ENCODE data around the gene KLHL18.
"Not testable (repeated sequence)": the region's sequence is repeated elsewhere in the genome, so short reads cannot be mapped to it uniquely, and the experiment has no call there.

The KLHL18 gene

DNA sequence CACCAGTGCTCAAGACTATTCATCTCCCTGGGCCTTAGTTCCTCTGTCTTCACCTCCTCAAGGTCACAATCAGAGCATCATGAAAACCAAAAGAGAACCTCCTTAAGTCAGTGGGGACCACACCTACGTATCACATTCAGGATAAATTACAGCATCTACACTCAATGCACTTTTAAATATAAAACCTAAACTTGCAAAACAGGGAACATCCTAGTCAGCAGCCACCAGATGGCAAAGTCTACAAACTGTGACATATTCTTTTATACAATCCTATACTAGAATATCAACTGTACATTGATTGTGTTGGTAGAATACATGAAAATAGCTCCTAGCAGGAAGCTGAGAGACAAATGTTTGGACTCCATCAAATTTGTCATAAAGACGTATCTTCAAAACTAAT lies 8.1 kb upstream of the KLHL18 start:
- no peak for DNase-seq (ENCODE audit: low read depth)

DNA sequence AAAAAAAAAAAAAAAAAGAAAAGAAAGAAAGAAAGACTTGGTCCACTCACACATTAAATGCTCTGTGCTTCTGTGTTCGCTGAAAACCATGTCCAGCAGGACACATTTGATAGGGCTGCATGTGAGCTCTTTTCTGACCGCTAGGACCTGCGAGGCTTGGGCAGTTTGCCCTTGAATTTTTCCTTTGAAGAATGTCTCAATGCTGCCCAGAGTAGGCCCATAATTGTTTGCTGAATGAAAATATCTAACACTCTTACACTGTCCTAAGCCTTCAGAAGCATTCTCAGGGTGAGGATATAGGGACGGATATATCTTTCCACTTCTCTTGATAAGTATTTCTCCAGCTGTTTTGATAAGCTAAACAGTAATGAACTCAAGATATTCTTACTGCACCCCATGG lies 6.2 kb upstream of the KLHL18 start:
- DNase-seq (ENCODE audit: low read depth) = no peak

DNA sequence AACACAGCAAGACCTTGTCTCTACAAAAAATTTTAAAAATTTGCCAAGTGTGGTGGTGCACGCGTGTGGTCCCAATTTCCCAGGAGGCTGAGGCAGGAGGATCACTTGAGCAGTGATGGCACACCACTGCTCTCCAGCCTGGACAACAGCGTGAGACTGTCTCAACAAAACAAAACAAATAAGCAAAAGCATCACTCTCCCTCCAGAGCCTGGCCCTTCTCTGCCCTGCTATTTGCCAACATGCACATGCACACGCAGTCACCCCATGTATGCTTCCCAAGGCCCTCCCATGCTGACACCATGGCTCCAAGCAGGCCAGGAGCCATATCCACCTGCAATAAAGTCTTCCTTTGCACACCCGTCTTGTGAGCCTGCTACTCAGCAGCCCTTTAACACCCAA lies 2.2 kb upstream of the KLHL18 start:
- no peak for DNase-seq (ENCODE audit: low read depth)

DNA sequence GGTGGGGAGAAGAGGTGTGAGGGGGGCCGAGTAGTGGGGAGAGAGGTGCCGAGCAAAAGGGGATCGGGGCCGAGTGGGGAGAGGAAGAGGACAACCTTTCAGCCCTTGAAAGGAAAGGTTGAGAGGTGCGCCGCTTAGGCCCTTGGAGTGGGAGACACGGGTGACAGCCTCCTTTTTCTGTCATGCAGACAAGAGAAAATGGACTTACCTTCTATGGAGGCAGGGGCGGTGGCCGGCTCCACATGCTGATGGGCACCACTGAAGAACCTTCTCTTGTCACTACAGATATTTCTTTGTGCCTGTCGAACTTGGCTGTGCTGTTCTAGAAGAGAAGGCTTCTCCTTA lies 421 bp downstream of the KLHL18 start:
- DNase-seq (ENCODE audit: low read depth) = peak; percentile 12

DNA sequence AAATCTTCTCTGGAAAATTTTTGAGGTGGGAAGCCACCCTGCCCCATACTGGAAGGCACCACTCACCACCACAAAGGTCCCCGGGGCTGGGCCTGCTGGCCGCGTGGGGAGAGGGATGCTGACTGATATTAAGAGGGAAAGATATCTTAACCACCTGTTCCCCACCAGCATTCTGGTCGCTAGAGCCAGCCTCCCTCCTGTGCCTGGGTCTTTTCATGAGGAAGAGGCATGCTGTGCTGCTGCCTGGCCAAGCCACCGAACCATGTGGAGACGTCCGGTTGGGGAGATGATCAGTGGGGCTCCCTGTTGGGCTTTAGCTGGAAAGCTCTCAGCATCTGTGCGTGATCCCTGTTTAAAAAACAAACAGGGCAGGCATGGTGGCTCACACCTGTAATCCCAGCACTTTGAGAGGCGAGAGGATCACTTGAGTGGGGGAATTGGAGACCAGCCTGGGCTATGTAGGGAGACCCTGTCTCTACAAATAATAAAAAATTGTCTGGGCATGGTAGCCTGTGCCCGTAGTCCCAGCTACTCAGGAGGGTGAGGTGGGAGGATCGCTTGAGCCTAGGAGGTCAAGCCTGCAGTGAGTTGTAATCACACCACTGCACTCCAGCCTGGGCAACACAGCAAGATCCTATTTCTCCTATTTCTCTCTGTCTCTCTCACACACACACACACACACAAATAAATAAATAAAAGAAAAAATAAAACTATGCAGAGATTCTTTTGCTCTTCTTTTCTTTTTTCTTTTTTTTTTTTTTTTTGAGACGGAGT lies 1.0 kb downstream of the KLHL18 start:
- DNase-seq (ENCODE audit: low read depth) = peak; percentile 28

DNA sequence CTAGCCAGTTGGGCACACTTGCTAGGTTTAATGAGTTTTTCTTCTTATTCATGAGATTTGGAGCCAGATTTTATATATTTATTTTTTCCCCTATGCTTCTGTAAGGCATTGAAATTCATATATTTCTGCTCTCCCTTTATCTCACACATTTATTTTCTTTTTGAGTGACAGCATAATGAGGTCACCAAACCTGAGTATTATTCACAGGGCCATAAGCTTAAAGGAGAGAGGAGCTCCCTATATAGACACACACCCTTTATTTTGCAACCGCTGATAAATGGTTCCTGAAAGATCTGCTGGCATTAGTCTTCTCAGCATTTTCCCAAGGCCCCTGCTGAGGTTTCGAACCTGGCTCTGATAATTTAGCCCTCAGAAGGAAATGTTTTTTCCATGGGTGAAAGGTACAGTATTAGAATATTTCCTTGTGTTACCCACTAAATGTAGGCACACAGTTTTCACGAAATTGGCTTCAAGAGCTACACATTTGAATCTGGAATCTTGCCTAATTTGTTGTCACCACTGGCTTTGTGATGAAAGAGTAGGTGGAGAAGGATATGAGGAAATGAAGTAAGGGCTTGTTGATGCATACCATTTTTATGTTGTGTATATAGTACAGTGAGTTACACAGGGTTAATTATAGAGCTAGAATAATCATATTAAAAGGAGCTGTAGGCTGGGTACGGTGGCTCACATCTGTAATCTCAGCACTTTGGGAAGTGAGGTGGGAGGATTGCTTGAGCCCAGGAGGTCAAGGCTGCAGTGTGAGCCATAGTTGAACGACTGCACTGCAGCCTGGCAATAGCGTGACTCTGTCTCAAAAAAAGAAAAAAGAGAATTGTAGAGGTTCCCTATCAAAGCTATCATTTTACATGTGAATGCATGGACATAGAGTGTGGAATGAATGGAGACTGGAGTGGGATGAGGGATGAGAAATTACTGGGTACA lies 6.5 kb downstream of the KLHL18 start:
- DNase-seq (ENCODE audit: low read depth) = no peak

DNA sequence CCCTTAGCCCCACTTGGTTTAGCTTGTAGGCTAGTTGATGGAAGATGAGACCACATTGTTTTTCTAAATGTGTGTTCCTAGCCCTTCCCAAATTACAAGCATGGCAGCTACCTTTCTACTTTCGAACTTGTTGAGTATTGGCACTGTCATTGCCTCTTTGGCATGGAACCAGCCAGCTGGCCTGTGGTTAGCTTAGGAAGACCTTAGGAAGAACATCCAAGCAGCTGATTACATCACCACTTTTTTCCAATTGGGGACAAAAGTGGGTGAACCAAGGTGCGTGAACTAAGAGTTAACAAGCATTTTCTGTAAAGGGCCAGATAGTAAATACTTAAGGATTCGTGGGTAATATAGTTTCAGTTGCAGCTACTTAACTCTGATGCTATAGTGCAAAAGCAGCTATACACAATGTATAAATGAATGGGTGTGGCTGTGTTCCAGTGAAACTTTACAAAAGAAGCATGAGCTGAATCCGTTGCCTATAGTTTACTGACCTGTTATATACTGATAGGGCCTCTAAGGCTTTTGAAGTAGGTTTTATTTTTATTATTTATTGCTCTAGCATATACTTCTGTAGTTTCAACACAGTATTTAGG lies 8.5 kb downstream of the KLHL18 start:
- no peak for DNase-seq (ENCODE audit: low read depth)

DNA sequence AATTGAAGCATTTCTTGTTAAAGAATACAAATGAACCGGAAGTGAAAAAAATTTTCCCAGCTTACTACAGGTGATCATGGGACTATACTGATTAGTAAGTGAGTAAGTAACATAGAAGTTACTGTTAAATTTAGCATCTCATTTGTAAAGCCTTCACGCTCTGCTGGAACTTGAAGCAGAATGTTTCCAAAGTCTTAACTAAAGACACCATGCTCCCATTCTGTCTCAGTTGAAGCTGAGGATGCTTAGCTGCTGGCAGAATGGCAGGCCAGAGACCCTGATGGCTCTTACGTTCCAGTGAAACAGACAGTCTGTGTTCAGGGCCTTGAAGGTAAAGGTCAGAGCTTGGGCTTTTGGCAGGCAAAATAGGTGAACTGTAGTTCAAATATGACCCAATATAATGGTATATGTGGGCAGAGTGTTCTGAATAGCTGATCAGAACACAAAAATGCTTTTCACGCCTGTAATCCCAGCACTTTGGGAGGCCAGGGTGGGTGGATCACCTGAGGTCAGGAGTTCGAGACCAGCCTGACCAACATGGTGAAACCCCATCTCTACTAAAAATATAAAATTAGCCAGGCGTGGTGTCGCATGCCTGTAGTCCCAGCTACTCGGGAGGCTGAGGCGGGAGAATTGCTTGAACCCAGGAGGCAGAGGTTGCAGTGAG lies 9.1 kb downstream of the KLHL18 start:
- not testable (repeated sequence) for DNase-seq (ENCODE audit: low read depth)

DNA sequence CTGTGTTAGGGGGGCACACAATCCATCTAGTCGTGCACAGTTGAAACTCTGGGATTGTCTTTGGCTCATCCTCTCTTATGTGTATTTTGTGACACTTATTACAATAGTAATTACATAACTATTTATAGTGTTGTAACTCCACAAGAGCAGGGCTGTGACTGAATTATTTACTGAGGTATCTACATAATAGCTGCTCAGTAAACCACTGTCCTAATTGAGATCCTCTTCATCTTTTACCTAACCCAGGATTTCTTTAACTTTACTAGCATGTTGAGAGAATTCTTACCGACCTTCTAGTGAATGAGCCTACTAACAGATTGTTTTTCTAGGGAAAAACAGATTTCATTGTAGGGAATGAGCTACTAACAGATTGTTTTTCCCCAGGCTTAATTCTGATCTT lies 11.1 kb downstream of the KLHL18 start:
- no peak for DNase-seq (ENCODE audit: low read depth)

DNA sequence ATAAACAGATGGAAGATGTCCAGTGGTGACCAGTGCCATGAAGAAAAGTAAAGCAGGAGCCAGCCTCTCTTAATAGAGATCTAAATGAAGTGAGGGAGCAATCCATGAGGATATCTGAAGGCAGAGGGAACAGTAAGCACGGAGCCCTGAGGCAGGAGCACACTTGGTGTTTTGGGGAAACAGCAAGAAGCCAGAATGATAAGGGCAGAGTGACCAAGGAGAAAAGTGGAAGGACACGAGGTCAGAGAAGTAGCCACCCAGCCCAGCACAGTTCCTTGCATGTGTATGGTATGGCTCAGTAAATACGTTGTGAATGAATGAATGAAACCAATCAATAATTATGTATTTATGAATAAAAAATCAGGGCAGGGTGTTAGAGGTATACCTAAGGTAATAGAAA lies 11.6 kb downstream of the KLHL18 start:
- no peak for DNase-seq (ENCODE audit: low read depth)

DNA sequence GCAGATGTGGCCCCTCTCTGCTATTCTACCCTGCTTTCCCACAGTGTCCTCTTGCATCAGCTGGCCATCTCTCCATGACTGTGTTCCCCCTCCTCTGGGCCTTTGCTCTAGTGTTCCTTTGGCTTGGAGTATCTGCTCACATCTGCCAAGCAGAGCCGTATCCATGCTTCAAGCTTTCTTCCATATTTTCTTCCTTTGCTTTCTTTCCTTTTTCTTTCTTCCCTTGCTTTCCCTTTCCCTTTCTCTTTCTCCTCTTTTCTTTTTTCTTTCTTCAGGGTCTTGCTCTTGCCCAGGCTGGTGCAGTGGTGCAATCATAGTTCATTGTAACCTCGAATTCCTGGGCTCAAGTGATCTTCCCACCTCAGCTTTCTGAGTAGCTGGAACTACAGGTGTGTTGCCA lies 12.6 kb downstream of the KLHL18 start:
- DNase-seq (ENCODE audit: low read depth) = no peak

DNA sequence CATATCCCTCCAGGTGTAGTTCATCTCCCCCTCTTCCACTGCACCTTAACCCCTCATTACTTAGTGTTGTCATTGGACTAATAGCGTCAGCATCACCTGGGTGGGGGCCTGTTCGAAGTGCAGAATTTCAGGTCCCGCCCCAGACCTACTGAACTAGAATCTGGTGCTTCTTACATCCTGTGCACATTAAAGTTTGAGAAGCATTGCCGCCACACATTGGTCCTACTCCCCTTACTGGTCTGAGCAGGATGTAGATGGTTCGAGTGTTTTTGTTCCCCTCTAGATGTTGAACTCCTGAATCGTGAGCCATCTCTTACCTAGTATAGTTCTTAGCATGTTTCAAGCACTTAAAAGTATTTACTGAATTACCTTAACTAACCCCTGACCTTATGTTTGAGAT lies 13.2 kb downstream of the KLHL18 start:
- no peak for DNase-seq (ENCODE audit: low read depth)

DNA sequence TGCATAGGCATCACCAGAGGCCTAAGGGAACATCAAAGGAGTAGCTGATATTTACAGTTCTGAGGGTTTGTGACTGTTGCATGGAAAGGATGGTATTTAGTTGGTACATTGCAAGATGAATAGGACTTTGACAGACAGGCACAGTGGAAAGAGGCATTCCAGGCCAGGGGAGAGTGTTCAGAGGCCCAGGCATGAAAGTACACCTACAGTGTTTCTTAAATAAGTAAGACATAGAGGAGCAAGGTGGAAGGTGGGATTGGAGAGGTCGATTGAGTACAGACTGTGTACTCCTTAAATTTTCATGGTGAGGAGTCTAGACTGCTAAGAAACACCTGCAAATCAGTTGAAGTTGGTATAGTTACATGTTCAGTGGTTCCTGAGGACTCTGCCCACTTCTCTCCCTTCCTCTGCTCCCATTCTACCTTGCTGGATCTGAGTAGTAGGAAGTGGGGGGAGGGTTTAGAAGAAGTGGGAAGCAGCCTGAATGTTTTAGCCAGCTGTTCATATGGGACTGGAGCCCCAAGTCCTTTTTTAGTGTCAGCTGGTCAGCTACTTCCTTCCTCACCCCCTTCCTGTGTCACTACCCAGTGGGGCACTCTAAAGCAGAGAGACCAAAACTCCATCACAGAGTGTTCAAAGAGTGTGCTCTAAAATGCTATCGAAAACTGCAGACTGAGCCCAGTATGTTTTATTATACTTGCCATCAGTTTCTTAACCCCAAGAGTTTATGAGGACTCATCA lies 14.0 kb downstream of the KLHL18 start:
- DNase-seq (ENCODE audit: low read depth) = no peak

DNA sequence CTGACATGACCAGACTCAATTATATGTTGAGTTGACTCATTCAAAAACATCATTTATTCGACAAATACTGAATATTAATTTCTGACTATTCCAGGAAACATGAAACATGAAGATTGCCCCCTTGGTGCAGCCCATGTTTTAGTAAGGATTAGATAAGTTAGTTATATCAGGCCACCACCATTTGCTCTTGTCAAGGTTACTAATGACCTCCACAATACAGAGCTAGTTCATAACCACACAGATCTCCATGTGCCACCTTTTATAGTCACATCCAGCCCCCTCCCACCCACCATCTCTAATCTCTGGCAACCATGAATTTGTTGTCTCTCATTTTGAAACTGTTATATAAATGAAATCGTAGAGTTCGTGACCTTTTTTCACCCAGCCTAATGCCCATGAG lies 15.7 kb downstream of the KLHL18 start:
- DNase-seq (ENCODE audit: low read depth) = no peak

DNA sequence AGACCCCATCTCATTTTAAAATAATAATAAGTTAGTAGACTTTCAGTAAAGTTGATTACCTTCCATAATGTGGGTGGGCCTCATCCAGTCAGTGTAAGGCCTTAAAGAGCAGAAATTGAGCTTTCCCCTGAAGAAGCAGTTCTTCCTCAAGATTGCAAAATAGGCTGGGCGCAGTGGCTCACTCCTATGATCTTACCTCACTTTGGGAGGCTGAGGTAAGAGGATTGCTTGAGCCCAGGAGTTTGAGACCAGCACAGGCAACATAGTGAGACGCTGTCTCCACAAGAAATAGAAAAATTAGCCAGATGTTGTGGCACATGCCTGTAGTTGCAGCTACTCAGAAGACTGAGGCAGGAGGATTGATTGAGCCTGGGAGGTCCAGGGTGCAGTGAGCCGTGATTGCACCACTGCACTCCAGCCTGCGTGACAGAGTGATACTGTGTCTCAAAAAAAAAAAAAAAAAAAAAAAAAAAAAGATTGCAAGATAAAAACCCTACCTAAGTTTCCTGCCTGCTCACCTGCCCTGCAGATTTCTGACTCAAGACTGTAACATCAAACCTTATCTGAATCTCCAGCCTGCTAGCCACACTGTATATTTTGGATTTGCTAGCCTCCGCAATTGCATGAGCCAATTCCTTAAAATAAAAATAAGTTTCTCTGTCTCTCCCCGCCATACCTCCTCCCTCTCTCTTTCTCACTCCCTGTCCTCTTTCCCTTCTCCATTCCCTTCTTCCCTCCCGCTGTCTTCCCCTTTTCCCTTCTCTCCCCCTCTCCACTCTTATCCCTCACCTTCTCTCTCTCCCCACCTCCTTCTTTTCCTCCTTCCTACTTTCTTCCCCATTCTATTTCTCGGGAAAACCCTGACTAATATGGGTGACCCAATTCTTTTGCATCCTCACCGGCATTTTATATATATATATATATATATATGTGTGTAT lies 16.9 kb downstream of the KLHL18 start:
- DNase-seq (ENCODE audit: low read depth) = no peak

DNA sequence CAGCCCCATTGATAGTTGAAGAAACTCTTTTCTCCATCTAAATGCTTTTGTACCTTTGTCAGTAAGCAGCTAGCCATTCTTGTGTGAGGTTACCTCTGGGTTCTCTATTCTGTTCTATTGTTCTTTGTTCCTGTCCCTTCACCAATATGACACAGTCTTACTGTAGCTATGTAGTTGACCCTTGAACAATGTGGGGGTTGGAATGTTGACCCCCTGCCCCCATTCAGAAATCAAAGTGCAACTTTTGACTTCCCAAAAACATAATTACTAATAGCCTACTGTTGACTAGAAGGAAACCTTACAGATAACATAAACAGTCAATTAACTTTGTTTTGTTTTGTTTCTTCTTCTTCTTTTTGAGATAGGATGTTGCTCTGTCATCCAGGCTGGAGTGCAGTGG lies 18.7 kb downstream of the KLHL18 start:
- DNase-seq (ENCODE audit: low read depth) = no peak

DNA sequence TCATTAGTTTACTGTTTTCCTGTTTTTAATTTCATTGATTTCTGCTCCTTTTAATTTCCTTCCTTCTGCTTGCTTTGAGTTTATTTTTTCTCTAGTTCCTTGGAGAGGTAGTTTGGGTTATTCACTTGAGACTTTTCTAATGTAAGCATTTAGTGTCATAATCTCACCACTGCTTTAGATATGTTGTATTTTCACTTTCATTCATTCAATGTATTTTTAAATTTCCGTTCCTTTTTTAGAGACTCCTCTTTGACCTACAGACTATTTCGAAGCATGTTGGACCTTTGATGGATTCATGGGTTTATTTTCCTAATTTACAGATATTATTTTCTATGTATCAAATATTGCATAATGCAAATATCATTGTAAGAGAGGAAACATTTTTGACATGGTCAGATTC lies 23.3 kb downstream of the KLHL18 start:
- DNase-seq (ENCODE audit: low read depth) = no peak

DNA sequence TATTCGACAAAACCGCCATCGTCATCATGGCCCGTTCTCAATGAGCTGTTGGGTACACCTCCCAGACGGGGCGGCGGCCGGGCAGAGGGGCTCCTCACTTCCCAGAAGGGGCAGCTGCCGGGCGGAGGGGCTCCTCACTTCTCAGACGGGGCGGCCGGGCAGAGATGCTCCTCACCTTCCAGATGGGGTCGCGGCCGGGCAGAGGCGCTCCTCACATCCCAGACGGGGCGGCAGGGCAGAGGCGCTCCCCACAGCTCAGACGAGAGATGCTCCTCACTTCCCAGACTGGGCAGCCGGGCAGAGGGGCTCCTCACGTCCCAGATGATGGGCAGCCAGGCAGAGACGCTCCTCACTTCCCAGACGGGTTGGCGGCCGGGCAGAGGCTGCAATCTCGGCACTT lies 26.5 kb downstream of the KLHL18 start:
- DNase-seq (ENCODE audit: low read depth) = not testable (repeated sequence)

DNA sequence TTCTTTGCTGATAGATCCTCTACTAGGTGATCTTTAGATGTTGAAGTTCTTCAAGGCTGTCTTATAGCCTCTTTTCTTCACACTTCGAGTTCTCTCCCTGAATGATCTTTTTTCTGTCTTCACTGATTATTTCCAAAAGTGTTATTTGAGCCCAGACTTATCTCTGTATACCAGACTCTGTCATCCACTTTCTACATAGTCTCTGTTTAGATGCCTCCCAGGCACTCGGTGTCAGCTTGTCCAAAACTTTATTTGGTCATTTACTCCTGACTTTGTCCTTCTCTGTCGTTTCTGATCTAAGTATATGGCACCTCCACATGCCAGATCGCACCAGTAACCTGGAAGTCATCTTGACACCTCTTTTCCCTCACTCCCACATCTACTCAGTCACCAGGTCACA lies 27.6 kb downstream of the KLHL18 start:
- no peak for DNase-seq (ENCODE audit: low read depth)

DNA sequence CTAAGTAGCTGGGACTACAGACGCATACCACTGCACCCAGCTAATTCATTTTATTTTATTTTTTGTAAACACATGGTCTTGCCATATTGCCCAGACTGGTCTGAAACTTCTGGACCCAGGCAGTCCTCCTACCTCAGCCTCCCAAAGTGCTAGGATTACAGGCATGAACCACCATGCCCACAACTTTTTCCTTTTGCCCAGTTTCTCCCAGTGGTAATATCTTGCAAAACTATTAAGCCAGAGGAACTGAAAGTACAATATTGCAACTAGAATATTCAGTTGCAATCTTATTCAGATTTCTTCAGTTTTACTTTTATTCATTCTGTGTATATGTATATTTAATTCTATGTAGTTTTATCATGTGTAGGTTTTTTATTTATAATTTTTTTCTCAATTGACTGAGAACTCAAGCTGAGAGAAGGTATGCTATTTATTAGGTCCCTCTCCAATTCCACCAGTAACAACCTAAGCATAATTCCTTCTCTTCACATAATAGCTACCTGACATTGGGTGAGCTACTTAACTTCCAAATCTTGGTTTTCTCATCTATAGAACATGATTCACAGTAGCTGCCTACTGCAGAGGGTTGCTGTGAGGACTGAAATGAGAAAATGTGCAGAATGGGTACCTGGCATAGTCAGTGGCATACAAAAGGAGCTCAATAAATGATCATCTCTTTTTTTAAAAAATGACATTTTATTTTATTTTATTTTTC lies 30.8 kb downstream of the KLHL18 start:
- DNase-seq (ENCODE audit: low read depth) = no peak
